ENCODE measurements around the gene MACROD2. TPM values are rescaled to one million over a fixed set of nuclear protein-coding genes. Genes with fewer than 3 reads are reported as not detected.

Gene MACROD2
- total RNA-seq, 1 donor from 2014 or later, result not detected

DNA sequence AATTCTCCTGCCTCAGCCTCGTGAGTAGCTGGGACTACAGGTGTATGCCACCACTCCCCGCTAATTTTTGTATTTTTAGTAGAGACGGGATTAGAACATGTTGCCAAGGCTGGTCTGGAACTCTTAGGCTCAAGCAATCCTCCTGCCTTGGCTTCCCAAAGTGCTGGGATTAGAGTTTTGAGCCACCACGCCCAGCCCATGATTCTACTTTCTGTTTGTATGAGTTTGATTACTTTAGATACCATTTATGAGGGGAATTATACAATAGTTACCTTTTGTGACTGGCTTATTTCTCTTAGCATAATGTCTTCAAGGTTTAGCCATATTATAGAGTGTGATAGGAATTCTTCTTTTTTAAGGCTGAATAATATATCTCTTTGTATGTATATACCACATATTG lies 897.5 kb downstream of the MACROD2 start:
- H3K4me1 Mint-ChIP-seq (ENCODE audit: low read depth), result no peaks in the 10 kb centered on the region
- H3K4me3 Mint-ChIP-seq, result no peak overlapping the region
- no peak overlapping the region for H3K27ac Mint-ChIP-seq
- H3K36me3 Mint-ChIP-seq (ENCODE audit: low read depth), result no peaks in the 10 kb centered on the region
- DNase-seq (ENCODE audit: low spot score), result no peak
- intact Hi-C loops (cut with micrococcal nuclease), result no loop called here
- no peaks in the 10 kb centered on the region for H3K27me3 Mint-ChIP-seq (ENCODE audit: insufficient read depth)
- H3K9me3 Mint-ChIP-seq, result peaks cover 16% of the 10 kb centered on the region

DNA sequence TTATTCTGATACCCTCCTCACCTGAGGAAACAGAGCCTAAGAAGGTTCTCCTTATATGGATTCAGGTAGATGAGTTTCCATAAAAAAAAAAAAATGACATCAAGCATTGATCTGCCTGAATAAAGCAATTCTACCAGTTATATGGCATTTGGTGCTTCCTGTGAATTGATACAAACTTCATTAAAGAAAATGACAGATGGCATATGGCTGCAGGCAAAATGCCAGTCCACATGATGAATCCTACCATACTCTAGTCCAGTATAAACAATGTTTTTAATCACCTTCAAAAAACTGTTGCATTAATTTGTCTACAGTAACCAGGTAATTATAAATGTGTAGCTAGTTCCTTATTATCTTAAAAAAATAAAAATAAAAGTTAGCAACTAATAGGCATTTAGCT lies 901.3 kb downstream of the MACROD2 start:
- Mint-ChIP-seq H3K4me1 (ENCODE audit: low read depth) (no peaks in the 10 kb centered on the region), H3K4me3 (no peak overlapping the region), H3K9me3 (peaks cover 11% of the 10 kb centered on the region), H3K27me3 (ENCODE audit: insufficient read depth) (no peaks in the 10 kb centered on the region), H3K36me3 (ENCODE audit: low read depth) (no peaks in the 10 kb centered on the region), H3K27ac (no peak overlapping the region)
- intact Hi-C loops (cut with micrococcal nuclease), result no loop called here
- DNase-seq (ENCODE audit: low spot score), result no peak

DNA sequence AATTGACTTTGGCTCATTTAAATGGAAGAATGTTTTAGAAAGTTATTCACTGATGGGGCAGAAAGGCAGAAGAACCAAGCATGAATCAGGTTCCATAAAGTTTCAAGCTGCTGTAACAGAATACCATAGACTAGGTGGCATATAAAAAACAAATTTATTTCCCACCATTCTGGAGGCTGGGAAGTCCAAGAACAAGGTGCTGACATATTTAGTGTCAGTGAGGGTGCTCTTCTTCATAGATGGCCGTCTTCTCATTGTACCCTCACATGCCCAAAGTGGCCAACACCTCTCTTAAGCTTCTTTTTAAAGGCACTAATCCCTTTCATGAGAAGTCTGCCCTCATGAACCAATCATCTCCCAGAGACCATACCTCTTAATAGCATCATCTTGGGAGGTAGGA lies 902.3 kb downstream of the MACROD2 start:
- intact Hi-C loops (cut with micrococcal nuclease), result no loop called here
- Mint-ChIP-seq H3K27ac (no peak overlapping the region), H3K4me3 (no peak overlapping the region), H3K36me3 (ENCODE audit: low read depth) (no peaks in the 10 kb centered on the region), H3K9me3 (peaks cover 14% of the 10 kb centered on the region), H3K27me3 (ENCODE audit: insufficient read depth) (no peaks in the 10 kb centered on the region), H3K4me1 (ENCODE audit: low read depth) (no peaks in the 10 kb centered on the region)
- DNase-seq (ENCODE audit: low spot score), result no peak

DNA sequence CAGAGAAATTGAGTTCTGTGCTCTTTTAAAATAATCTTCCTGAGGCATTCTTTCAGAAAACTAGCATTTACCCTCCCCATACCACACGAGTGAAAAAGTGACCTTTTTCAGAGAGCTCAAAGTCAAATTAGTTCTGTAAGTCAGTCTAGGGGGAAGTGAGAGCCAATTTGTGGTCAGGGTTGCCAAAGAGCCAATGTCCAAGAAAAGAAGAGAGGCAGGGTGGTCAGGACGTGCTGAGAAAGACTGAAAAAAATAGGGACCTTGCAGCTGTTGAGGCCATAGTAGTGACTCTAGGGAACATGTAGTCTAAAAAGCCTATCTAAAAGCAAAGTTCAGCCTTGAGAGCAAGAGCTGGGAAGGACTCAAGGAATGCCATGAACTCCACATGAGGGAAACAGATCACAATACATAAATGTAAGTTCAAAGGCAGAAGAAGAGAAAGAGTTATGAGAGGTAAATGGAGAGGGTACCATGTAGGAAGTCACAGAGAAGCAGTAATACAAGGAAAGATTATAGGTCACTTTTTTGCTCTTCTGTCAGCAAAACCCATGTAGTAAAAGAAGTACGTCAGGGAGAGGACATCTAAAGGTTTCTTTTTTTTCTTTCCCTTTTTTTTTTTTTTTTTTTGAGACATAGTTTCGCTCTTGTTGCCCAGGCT lies 907.2 kb downstream of the MACROD2 start:
- no peaks in the 10 kb centered on the region for H3K27me3 Mint-ChIP-seq (ENCODE audit: insufficient read depth)
- peaks cover 15% of the 10 kb centered on the region for H3K9me3 Mint-ChIP-seq
- H3K27ac Mint-ChIP-seq, result no peak overlapping the region
- no peak for DNase-seq (ENCODE audit: low spot score)
- H3K4me1 Mint-ChIP-seq (ENCODE audit: low read depth), result no peaks in the 10 kb centered on the region
- H3K36me3 Mint-ChIP-seq (ENCODE audit: low read depth), result no peaks in the 10 kb centered on the region
- intact Hi-C loops (cut with micrococcal nuclease), result no loop called here
- no peak overlapping the region for H3K4me3 Mint-ChIP-seq

DNA sequence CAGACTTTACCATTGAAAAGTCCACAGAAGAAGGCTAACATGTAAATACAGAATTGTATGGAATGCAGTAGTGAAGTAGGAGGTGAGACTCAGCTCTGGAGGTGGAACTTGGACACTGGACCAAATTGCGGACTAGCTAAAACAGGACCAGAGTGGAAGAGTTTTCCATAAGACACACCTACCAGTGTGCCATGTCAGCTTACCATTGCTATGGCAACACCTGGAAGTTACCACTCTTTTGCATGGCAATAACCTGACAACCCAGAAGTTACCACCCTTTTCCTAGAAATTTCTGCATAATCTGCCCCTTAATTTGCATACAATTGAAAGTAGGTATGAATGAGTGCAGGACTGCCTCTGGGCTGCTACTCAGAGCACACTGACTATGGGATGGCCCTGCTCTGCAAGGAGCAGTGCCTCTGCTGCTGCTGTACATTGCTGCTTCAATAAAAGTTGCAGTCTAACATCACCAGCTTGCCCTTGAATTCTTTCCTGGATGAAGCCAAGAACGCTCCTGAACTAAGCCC lies 911.7 kb downstream of the MACROD2 start:
- no peak overlapping the region for H3K4me3 Mint-ChIP-seq
- H3K27me3 Mint-ChIP-seq (ENCODE audit: insufficient read depth), result no peaks in the 10 kb centered on the region

DNA sequence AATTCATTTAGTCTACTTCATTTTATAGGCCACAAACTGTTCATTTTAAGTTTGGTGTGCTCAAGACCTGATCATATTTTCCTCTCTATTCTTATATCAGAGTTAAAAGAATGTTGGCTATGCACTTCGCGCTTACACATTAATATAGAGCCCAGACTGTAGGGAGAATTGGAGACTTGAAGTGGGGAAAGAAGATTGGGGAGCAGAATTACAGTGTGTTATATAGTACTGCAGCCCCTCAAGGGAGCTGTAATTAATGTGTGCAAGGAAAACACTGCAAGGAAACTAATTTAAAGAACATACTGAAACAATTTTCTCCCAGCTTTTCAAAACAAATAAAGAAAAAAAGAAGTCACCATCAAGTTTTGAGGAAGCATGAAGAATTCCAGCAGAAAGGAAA lies 914.8 kb downstream of the MACROD2 start:
- H3K4me3 Mint-ChIP-seq, result no peak overlapping the region
- no peak for DNase-seq (ENCODE audit: low spot score)
- no peaks in the 10 kb centered on the region for H3K4me1 Mint-ChIP-seq (ENCODE audit: low read depth)
- H3K9me3 Mint-ChIP-seq, result peaks cover 23% of the 10 kb centered on the region
- no peak overlapping the region for H3K27ac Mint-ChIP-seq
- no peaks in the 10 kb centered on the region for H3K36me3 Mint-ChIP-seq (ENCODE audit: low read depth)
- intact Hi-C loops (cut with micrococcal nuclease), result no loop called here
- no peaks in the 10 kb centered on the region for H3K27me3 Mint-ChIP-seq (ENCODE audit: insufficient read depth)

More for the DNA sequence above, 911.7 kb downstream of the MACROD2 start:
- H3K9me3 Mint-ChIP-seq, result peaks cover 29% of the 10 kb centered on the region
- H3K4me1 Mint-ChIP-seq (ENCODE audit: low read depth), result no peaks in the 10 kb centered on the region
- no peak for DNase-seq (ENCODE audit: low spot score)
- intact Hi-C loops (cut with micrococcal nuclease), result no loop called here
- no peak overlapping the region for H3K27ac Mint-ChIP-seq
- H3K36me3 Mint-ChIP-seq (ENCODE audit: low read depth), result no peaks in the 10 kb centered on the region

DNA sequence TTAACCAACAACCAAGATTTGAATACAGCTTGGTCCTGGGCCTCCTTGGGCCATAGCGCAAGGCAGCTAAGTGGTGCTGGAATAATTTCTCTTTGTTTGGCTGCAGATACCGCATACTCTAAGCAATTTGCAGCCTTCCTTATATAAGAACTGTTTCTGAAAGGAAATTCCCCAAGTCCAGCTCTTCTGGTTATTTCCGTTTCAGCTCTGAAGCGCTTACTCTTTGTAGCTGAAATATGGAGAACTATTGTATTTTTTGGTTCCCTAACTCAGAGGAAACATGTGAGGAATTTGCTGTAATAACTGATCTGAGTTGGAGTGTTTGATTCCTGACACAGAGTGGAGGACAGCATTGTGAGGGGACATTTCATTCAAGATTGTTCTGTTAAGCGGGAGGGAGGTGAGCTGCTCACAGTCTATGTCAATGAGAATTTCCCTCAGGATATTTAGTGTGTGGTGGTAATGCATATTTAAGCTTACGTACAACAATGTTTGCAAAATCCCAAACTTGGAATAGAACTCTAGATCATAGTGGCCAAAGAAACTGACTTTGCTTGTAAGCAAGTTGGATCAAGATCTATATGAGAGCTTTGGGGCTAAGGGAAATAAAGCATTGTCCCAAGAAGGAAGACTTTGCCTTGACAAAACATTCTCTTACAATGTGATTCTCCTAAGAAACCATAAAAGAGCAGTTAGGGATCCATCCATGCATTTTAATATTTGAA lies 918.7 kb downstream of the MACROD2 start:
- H3K36me3 Mint-ChIP-seq (ENCODE audit: low read depth), result no peaks in the 10 kb centered on the region
- no peak overlapping the region for H3K4me3 Mint-ChIP-seq
- H3K27me3 Mint-ChIP-seq (ENCODE audit: insufficient read depth), result no peaks in the 10 kb centered on the region
- intact Hi-C loops (cut with micrococcal nuclease), result no loop called here
- no peak for DNase-seq (ENCODE audit: low spot score)
- H3K9me3 Mint-ChIP-seq, result peaks cover 15% of the 10 kb centered on the region
- H3K4me1 Mint-ChIP-seq (ENCODE audit: low read depth), result no peaks in the 10 kb centered on the region
- H3K27ac Mint-ChIP-seq, result no peak overlapping the region

DNA sequence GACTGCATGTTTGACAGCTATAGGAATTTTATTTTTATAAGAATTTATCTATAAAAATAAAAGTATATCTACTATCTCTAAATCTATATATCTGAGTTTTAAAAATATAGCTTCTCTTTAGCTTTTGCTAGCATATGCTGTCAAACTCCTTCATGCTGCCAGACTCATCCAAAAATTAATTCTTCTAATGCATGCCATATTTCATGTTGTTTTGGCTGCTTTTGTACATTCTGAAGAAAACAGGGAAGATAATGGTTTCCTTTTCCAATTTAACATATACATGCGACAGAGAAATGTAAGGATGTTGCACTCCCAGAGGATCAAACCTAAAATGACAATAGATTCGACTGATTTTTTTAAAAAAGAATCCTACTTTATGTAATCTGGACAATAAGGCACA lies 919.3 kb downstream of the MACROD2 start:
- Mint-ChIP-seq H3K9me3 (peaks cover 13% of the 10 kb centered on the region), H3K4me3 (no peak overlapping the region), H3K36me3 (ENCODE audit: low read depth) (no peaks in the 10 kb centered on the region), H3K27ac (no peak overlapping the region), H3K4me1 (ENCODE audit: low read depth) (no peaks in the 10 kb centered on the region), H3K27me3 (ENCODE audit: insufficient read depth) (no peaks in the 10 kb centered on the region)
- DNase-seq (ENCODE audit: low spot score), result no peak
- intact Hi-C loops (cut with micrococcal nuclease), result no loop called here

DNA sequence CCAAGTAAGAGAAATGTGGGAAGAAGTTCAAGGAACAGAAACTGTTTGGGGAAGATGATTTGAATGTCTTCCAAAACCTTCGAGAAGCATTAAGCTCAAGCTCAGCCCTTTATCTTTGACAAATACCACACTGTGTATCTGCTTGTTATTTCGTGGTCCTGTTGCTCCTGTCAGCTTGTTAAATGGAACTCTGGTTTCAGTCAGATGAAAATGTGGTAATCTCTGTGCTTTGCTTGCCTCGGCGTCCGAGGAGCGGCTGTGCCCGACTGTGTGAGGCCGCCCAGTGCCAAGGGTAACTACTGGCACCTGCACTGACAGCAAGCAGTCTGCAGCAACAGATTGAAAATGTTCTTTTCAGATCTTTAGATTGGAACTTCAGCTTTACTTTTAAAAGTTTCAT lies 920.0 kb downstream of the MACROD2 start:
- H3K27ac Mint-ChIP-seq, result no peak overlapping the region
- no peaks in the 10 kb centered on the region for H3K36me3 Mint-ChIP-seq (ENCODE audit: low read depth)
- DNase-seq (ENCODE audit: low spot score), result no peak
- H3K27me3 Mint-ChIP-seq (ENCODE audit: insufficient read depth), result no peaks in the 10 kb centered on the region
- peaks cover 10% of the 10 kb centered on the region for H3K9me3 Mint-ChIP-seq
- no peaks in the 10 kb centered on the region for H3K4me1 Mint-ChIP-seq (ENCODE audit: low read depth)
- H3K4me3 Mint-ChIP-seq, result no peak overlapping the region
- intact Hi-C loops (cut with micrococcal nuclease), result no loop called here

DNA sequence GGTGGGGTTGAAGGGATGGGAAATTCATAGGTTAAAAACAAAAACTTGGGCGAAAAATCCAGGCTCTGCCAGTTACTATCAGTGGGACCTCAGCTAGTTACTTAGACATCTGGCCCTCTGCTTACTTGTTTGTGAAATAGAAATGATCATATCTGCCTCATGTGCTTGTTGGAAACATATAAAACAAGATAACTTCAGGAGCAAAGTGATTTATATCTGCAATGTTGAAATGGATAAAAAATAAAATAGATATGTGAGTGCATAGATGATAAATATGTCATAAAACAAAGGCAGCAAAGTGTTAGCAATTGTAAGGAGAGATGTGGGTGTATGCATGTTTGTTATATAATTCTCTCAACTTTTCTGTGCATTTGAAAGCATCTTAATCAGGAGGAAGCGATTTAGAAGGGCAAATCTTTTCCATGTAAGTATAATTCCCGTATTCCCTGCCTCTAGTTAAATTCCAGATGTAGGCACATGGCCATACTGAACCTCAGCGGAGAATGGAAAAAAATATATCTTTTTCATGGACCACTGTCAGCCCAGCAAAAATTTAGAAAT lies 921.1 kb downstream of the MACROD2 start:
- Mint-ChIP-seq H3K27me3 (ENCODE audit: insufficient read depth) (no peaks in the 10 kb centered on the region), H3K27ac (no peak overlapping the region), H3K36me3 (ENCODE audit: low read depth) (no peaks in the 10 kb centered on the region), H3K4me1 (ENCODE audit: low read depth) (no peaks in the 10 kb centered on the region), H3K9me3 (peaks cover 5% of the 10 kb centered on the region), H3K4me3 (no peak overlapping the region)
- intact Hi-C loops (cut with micrococcal nuclease), result no loop called here
- no peak for DNase-seq (ENCODE audit: low spot score)

DNA sequence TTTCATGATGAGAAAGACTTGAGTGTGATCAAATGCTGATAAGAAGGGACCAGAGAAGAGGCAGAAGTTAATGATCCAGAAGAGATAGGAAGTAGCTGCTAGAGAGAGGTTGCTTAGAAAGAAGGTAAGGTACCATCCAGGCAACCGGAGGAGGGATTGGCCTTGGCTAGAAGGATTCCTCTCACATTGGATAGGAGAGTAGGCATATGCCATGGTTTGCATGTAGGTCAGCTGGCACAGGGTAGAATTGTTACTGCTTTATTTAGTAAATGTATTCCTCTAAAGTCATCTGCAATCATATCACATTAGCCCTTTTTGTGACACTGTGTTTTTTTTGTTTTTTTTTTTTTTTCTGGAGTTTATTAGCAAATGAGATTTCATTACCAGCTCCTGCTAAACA lies 923.0 kb downstream of the MACROD2 start:
- intact Hi-C loops (cut with micrococcal nuclease), result no loop called here
- DNase-seq (ENCODE audit: low spot score), result no peak
- H3K9me3 Mint-ChIP-seq, result peaks cover 12% of the 10 kb centered on the region
- H3K36me3 Mint-ChIP-seq (ENCODE audit: low read depth), result no peaks in the 10 kb centered on the region
- no peak overlapping the region for H3K27ac Mint-ChIP-seq
- no peak overlapping the region for H3K4me3 Mint-ChIP-seq
- H3K27me3 Mint-ChIP-seq (ENCODE audit: insufficient read depth), result no peaks in the 10 kb centered on the region
- no peaks in the 10 kb centered on the region for H3K4me1 Mint-ChIP-seq (ENCODE audit: low read depth)

DNA sequence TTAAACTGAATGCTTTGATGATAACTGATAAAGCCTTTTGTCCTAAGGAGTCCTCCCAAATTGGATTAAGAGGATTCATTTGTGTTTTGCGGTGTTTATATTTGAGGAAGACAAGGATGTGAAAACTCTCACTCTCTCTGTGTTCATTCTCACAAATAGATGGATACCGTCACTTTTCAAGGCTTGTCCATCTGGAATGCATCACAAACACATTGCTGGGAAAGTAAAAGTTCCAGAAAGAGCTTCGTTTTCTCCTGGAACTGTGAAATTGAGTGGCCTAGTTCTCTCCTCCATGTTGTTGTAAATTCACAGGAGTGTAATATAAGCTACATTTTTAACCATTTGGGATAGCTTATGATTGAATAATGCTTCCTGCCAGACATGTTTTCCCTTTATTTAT lies 923.7 kb downstream of the MACROD2 start:
- DNase-seq (ENCODE audit: low spot score), result no peak
- intact Hi-C loops (cut with micrococcal nuclease), result no loop called here

DNA sequence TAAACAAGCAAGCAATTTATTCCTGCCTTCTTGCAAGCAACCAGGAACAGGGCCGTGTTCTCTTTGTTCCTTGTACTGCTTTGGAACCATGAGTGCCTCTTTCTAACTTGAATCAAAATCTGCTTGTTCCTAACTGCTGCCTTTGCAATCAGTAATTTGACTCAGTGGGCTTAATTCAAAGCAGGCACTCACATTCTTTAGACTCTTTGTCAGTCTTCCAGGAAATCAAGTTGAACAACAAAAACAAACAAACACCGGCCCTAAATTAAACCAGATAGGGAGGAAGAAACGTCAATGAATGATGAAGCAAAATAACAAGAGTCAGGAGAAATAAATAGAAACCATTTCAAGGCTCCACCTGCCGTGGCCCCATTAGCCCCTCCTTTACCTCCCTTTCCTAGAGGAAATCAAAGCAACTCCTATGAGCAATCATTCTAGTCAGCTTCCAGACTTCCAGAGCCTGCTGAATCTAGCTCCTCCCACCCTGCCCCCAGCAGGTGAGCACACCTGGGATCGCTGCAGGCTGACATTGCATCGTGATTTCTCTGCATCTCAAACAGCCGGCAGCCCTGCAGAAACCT lies 924.3 kb downstream of the MACROD2 start:
- Mint-ChIP-seq H3K9me3 (peaks cover 14% of the 10 kb centered on the region), H3K4me1 (ENCODE audit: low read depth) (no peaks in the 10 kb centered on the region), H3K27me3 (ENCODE audit: insufficient read depth) (no peaks in the 10 kb centered on the region), H3K4me3 (no peak overlapping the region), H3K36me3 (ENCODE audit: low read depth) (no peaks in the 10 kb centered on the region), H3K27ac (no peak overlapping the region)
- DNase-seq (ENCODE audit: low spot score), result no peak
- intact Hi-C loops (cut with micrococcal nuclease), result no loop called here

More for the DNA sequence above, 923.7 kb downstream of the MACROD2 start:
- no peaks in the 10 kb centered on the region for H3K4me1 Mint-ChIP-seq (ENCODE audit: low read depth)
- peaks cover 14% of the 10 kb centered on the region for H3K9me3 Mint-ChIP-seq
- H3K4me3 Mint-ChIP-seq, result no peak overlapping the region
- H3K27me3 Mint-ChIP-seq (ENCODE audit: insufficient read depth), result no peaks in the 10 kb centered on the region
- H3K36me3 Mint-ChIP-seq (ENCODE audit: low read depth), result no peaks in the 10 kb centered on the region
- no peak overlapping the region for H3K27ac Mint-ChIP-seq
